Glutamatergic neuron (in vitro differentiated cells): ENCODE data around the gene SMARCC1. TPM values are rescaled to one million over a fixed set of nuclear protein-coding genes. Genes with fewer than 3 reads are reported as not detected.

ENCODE experiments used
- DNase-seq: peaks from one replicate; pipeline ENCODE4 v3.0.0; 2022
- H3K27ac Mint-ChIP-seq: one replicate; pipeline ENCODE4 v1.8.0; 2020; ENCODE audit warnings: mild to moderate bottlenecking, mixed read lengths, inconsistent platforms; ENCODE audit not compliant: unreplicated experiment
- H3K27me3 Mint-ChIP-seq: one replicate; pipeline ENCODE4 v1.8.0; 2020; ENCODE audit warnings: mild to moderate bottlenecking, moderate library complexity, mixed read lengths, inconsistent platforms; ENCODE audit not compliant: unreplicated experiment
- H3K36me3 Mint-ChIP-seq: one replicate; pipeline ENCODE4 v1.8.0; 2020; ENCODE audit warnings: mild to moderate bottlenecking, mixed read lengths, inconsistent platforms; ENCODE audit not compliant: unreplicated experiment
- H3K4me1 Mint-ChIP-seq: one replicate; pipeline ENCODE4 v1.8.0; 2020; ENCODE audit warnings: mild to moderate bottlenecking, low read depth, mixed read lengths, inconsistent platforms; ENCODE audit not compliant: unreplicated experiment
- H3K4me3 Mint-ChIP-seq: one replicate; pipeline ENCODE4 v1.8.0; 2020; ENCODE audit warnings: mild to moderate bottlenecking, mixed read lengths, inconsistent platforms; ENCODE audit not compliant: unreplicated experiment
- H3K9me3 Mint-ChIP-seq: one replicate; pipeline ENCODE4 v1.8.0; 2020; ENCODE audit warnings: mild to moderate bottlenecking, moderate library complexity, mixed read lengths, inconsistent platforms; ENCODE audit not compliant: unreplicated experiment
- CTCF ChIP-seq: fragments of 200-600 bp; sonication (generic); IDR thresholded peaks from one replicate; pipeline ENCODE4 v1.5.0; 2021; ENCODE audit not compliant: partially characterized antibody, unreplicated experiment
- total RNA-seq: library from RNA; stranded (reverse); fragmentation: NEBNext Ultra II Directional; extraction: Animal tissue kit (Norgen Biotek cat#: 25700); gene quantifications from one replicate; pipeline ENCODE4 v1.2.1, GENCODE V29; 2021; ENCODE audit not compliant: unreplicated experiment

Gene SMARCC1
- total RNA-seq, 1 donor from 2014 or later: 196 TPM

DNA sequence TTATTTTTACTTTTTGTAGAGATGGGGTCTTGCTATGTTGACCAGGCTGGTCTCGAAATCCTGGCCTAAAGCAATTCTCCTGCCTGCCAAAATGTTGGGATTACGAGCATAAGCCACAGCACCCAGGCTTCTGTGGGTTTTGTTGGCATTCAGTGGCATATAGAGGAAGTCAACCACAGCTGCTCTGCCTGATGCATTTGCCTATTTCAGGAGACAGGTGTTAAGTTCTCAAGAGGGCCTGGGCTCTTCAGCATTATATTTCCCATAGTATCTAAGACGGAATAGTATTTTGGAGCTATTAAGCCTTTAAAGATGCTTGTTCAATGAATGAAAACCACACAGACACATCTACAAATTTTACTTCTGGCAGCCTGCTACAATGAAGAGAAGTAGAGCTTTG lies 129.6 kb downstream of the SMARCC1 start:
- peaks cover 3% of the 10 kb centered on the region for H3K4me1 Mint-ChIP-seq
- H3K4me3 Mint-ChIP-seq: no peak overlapping the region
- H3K36me3 Mint-ChIP-seq: peaks cover 4% of the 10 kb centered on the region
- DNase-seq: no peak
- H3K27ac Mint-ChIP-seq: no peak overlapping the region
- no peak for TF ChIP-seq CTCF
- H3K27me3 Mint-ChIP-seq: no peaks in the 10 kb centered on the region
- no peaks in the 10 kb centered on the region for H3K9me3 Mint-ChIP-seq

DNA sequence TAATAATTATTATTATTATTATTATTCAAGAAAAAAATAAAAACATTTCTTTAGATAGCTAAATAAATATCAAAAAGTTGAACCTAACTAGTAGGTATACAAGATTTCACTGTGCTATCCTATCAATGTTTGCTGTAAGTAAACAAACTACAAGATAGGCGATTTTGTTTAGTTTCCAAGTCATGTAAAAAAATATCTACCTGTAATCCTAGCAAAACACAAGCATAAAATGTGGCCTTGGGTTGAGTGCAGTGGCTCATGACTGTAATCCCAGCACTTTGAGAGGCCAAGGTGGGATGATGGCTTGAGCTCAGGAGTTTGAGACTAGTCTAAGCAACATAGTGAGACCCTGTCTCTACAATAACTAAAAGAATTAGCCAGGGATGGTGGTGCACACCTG lies 131.4 kb downstream of the SMARCC1 start:
- Mint-ChIP-seq H3K27me3 (no peaks in the 10 kb centered on the region), H3K4me3 (no peak overlapping the region), H3K9me3 (peaks cover 2% of the 10 kb centered on the region), H3K36me3 (no peaks in the 10 kb centered on the region), H3K4me1 (peaks cover 3% of the 10 kb centered on the region), H3K27ac (no peak overlapping the region)
- TF ChIP-seq CTCF: no peak
- DNase-seq: no peak

GRCh38 chr3:47647550-47647949 lies 134.1 kb downstream of the SMARCC1 start:
- no peak for DNase-seq
- no peak for TF ChIP-seq CTCF
- H3K36me3 Mint-ChIP-seq: no peaks in the 10 kb centered on the region
- no peak overlapping the region for H3K27ac Mint-ChIP-seq
- no peaks in the 10 kb centered on the region for H3K4me1 Mint-ChIP-seq
- H3K4me3 Mint-ChIP-seq: no peak overlapping the region
- peaks cover 2% of the 10 kb centered on the region for H3K9me3 Mint-ChIP-seq
- no peaks in the 10 kb centered on the region for H3K27me3 Mint-ChIP-seq

- no peak for TF ChIP-seq CTCF
- H3K27me3 Mint-ChIP-seq: no peaks in the 10 kb centered on the region
- H3K4me3 Mint-ChIP-seq: no peak overlapping the region
- no peaks in the 10 kb centered on the region for H3K4me1 Mint-ChIP-seq
- H3K9me3 Mint-ChIP-seq: peaks cover 2% of the 10 kb centered on the region
- H3K27ac Mint-ChIP-seq: no peak overlapping the region
- H3K36me3 Mint-ChIP-seq: no peaks in the 10 kb centered on the region
- DNase-seq: no peak
Observed at GRCh38 chr3:47646362-47646761, 135.3 kb downstream of the SMARCC1 start.

GRCh38 chr3:47645551-47645950 lies 136.1 kb downstream of the SMARCC1 start:
- Mint-ChIP-seq H3K36me3 (no peaks in the 10 kb centered on the region), H3K27ac (no peak overlapping the region), H3K9me3 (peaks cover 2% of the 10 kb centered on the region), H3K27me3 (no peaks in the 10 kb centered on the region), H3K4me1 (no peaks in the 10 kb centered on the region), H3K4me3 (no peak overlapping the region)
- TF ChIP-seq CTCF: no peak
- DNase-seq: no peak
